GM08714 (cell line): Measurements from ENCODE around the gene FDPS.

Experiments used
- H3K4me3 ChIP-seq: fragments of 200-500 bp; sonication (Bioruptor generic); 2 replicates; pipeline ENCODE4 v1.5.1; 2014; ENCODE audit warnings: mild to moderate bottlenecking, low read length, inconsistent platforms
- ZNF274 ChIP-seq: IDR thresholded peaks from 2 replicates; pipeline ENCODE4 v1.6.1; 2012; ENCODE audit warnings: mild to moderate bottlenecking, low read depth, low read length

Gene FDPS

GRCh38 chr1:155296661-155297060 lies 12.0 kb upstream of the FDPS start:
- H3K4me3 ChIP-seq, result no peak overlapping the region
- TF ChIP-seq ZNF274, result no peak

DNA sequence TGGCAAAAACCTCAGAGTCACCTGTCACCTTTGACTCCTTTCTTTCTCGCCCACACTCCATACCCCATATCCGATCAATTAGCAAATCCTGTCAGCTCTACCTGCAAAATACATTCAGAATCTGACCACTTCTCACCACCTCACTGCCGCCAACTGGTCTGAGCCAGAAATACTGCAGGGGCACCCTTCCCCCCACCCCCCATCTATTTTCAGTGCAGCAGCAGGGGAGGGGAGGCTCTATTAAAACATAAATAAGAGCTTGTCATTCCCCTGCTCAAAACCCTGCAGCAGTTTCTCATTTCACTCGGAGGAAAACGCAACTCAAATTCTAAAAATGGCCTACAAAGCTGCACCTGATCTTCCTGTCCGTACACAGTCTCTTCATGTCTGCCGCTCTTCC lies 11.3 kb upstream of the FDPS start:
- no peak for TF ChIP-seq ZNF274
- H3K4me3 ChIP-seq, result no peak overlapping the region

DNA sequence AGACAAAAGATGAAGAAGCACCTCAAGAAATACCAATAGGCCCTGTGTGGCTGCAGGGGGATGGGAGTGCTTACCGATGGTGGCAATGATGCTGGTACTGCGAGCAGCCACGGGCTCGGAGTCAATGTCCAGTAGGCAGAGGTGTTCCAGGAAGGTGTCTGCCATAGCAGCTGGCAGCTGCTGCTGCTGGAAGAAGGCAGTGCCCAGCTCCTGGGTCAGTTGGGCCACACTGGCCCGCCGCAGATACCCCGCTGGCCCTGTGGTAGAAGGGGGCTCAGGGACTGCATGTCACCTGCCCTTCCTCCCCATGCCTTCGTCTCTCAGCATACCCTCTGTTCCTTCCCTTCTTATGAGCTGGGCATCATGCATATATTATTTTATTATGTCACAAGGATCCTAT lies 8.6 kb upstream of the FDPS start:
- no peak overlapping the region for H3K4me3 ChIP-seq

DNA sequence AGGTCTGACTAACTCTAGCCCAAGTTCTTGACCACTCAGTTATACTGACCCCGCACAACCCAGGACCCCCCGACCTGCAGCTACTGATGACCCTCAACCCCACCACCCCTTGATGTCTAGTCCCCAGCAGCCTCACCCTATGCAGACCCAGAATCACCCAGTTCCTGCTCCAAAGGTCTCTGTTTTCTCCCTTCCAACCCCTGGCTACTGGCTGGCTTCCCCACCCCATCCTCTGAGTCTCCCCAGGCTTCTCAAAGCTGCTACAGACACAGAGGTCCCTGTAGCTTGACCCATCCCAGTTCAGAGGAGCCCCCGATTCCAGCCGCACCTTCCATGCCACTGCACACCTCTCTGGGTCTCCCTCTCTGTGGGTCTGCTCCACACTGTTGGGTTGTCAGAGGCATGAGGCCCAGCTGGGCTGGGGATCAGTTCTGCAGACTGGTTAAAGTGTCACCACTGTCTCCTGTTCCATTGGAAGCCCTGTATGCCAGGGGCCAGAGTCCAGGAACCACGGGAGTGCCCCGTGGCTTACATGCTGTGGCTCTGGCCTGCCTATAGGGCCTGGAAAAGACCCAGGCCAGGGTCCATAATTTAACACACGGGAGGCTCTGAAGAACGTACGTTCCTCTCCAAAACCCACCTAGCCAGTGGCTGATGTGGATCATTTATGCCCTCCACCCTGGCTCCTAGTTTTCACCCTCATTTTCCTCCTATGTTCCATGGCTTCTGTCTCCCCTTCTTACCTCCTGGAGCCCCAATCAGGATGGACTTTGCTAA lies 7.9 kb upstream of the FDPS start:
- H3K4me3 ChIP-seq, result no peak overlapping the region
- TF ChIP-seq ZNF274, result no peak

More for the DNA sequence above, 8.6 kb upstream of the FDPS start:
- no peak for TF ChIP-seq ZNF274

GRCh38 chr1:155301342-155301841 lies 7.3 kb upstream of the FDPS start, which contains the start of gene PKLR:
TSS of gene PKLR (minus strand) at chr1:155301438. CDS start at chr1:155301395, 43 bp downstream.
- no peak for TF ChIP-seq ZNF274
- no peak within 1 kb of the TSS for H3K4me3 ChIP-seq

DNA sequence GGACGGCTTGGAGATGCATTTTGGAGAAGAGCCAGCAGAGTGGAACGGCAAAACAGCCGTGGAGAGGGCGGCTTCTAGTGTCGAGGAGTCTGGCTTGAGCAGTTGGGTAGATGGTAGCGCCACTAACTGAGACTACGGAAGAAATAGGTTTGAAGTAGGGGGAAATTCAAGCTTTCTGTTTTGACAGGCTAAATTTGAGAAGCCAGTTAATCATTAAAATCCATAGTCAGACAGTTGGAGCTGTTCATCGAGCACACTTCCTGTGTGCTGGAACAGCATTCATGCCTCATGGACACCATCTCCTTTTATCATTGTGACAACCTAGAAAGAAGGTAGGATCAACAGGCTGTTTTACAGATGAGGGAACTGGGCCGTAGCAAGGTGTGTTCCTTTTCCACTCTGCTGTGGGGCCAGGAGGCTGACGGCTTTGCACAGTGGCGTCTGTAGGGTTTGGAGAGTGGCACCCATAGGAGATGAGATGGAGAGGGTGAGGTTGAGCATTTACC lies 4.1 kb upstream of the FDPS start:
- TF ChIP-seq ZNF274, result no peak
- H3K4me3 ChIP-seq, result peak overlapping the region; percentile 75

DNA sequence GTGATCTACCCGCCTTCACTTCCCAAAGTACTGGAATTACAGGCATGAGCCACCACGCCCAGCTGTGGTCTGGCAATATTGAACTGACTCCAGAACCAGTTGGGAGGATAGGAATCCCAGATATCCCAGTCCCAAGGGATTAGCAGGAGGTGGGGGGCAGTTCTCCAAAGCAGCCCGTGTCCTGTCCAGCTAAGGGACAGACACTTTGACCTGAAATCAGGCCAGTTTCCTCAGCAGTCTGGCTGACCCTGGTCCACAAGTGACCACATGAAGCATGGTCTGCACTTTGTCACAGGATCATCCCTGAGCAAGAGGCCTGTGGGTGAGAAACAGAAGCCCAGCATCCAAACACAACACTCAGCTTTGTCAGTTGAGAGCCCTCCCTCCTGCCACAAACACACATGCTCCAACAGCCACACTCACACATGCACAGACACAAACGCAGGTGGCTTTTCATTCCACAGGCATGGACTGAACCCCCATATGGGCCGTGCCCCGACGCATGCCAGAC lies 2.7 kb upstream of the FDPS start:
- H3K4me3 ChIP-seq, result peak overlapping the region; percentile 75; the same call in 1 of the 2 replicates
- no peak for TF ChIP-seq ZNF274

GRCh38 chr1:155307247-155307740 lies 1.4 kb upstream of the FDPS start:
- TF ChIP-seq ZNF274, result no peak
- H3K4me3 ChIP-seq, result no peak overlapping the region; the same call in 1 of the 2 replicates

GRCh38 chr1:155309423-155310021 lies 856 bp downstream of the FDPS start:
- TF ChIP-seq ZNF274, result no peak

DNA sequence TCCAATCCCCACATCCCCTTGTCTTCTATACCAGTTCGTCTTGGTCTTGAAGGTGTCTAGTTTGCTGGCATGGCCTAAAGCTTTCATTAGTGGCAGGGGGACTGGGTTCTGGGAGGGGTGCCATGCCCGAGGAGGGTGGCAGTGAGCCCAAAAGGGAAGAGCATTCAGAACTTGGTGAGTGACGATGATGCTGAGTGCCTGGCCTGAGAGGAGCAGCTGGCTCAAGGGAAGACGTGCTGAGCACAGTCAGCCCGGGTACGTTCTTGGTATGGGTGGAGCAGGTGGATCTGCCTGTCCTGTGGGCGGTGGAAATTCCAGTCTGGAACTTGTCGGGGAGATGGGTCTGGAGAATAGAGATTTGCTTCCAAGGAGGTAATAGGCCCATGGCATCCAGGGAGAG lies 4.6 kb downstream of the FDPS start:
- H3K4me3 ChIP-seq, result no peak overlapping the region
- TF ChIP-seq ZNF274, result no peak

More at GRCh38 chr1:155309423-155310021, 856 bp downstream of the FDPS start:
- peak overlapping the region; percentile 93 for H3K4me3 ChIP-seq

DNA sequence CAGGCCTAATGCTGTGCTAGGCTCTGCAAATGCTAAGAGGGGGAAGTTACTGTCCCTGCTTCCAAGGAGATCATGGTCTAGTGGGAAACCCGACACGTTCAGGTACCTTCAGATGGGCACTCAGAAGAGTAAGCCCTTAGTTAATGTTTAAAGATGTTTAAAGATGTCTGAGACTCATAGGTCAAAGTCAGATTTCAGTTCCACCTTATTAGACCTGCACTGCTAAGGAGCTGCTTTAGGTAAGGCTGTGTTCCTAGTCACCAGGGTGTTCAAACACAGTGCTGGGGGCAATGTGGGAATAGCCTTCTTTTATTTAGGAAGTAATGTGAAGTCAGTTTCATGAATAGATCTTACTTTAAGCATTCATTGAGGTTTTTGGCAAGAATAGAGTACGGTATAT lies 8.3 kb downstream of the FDPS start:
- TF ChIP-seq ZNF274, result no peak
- H3K4me3 ChIP-seq, result no peak overlapping the region

GRCh38 chr1:155318082-155318481 lies 9.4 kb downstream of the FDPS start:
- no peak for TF ChIP-seq ZNF274
- H3K4me3 ChIP-seq, result no peak overlapping the region

DNA sequence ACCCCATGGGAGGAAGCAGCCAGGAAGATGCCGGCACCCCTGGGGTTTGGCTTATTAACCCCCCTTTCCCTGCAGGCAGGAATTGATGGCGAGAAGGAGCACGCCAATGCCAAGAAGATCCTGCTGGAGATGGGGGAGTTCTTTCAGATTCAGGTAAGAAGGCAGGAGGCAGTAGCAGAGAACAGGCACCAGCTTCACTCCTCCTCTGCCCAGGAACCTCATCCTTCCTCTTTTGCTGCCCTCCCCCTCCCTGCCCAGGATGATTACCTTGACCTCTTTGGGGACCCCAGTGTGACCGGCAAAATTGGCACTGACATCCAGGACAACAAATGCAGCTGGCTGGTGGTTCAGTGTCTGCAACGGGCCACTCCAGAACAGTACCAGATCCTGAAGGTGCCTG lies 10.9 kb downstream of the FDPS start:
- H3K4me3 ChIP-seq, result no peak overlapping the region
- no peak for TF ChIP-seq ZNF274

DNA sequence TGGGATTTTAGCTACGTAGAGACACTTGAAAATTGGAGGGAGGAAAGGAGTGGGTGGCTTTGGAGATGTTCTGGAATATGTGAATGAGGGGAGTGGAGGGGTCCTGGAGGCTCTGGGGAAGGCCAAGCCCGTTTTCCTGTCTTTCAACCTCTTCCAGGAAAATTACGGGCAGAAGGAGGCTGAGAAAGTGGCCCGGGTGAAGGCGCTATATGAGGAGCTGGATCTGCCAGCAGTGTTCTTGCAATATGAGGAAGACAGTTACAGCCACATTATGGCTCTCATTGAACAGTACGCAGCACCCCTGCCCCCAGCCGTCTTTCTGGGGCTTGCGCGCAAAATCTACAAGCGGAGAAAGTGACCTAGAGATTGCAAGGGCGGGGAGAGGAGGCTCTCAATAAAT lies 11.6 kb downstream of the FDPS start:
- no peak overlapping the region for H3K4me3 ChIP-seq
- no peak for TF ChIP-seq ZNF274
